Measurements from ENCODE around the gene ASCL5. TPM values are rescaled to one million over a fixed set of nuclear protein-coding genes. Genes with fewer than 3 reads are reported as not detected.

Gene ASCL5
- polyA plus RNA-seq, 3 donors: not detected

GRCh38 chr1:201125800-201126199, 1.2 kb downstream of the ASCL5 start:
- DNase-seq: no peak
- Mint-ChIP-seq H3K4me3 (no peak overlapping the region), H3K9me3 (no peaks in the 10 kb centered on the region), H3K27ac (no peak overlapping the region), H3K4me1 (no peaks in the 10 kb centered on the region), H3K27me3 (ENCODE audit: low read depth in 3 of 3) (peaks cover 3 to 8% (median 5%) of the 10 kb centered on the region in 3 donors), H3K36me3 (no peaks in the 10 kb centered on the region)
- Histone ChIP-seq H3K9ac (ENCODE audit: insufficient read depth, low read length, poor library complexity, severe bottlenecking) (no peak overlapping the region), H3K4me1 (ENCODE audit: control insufficient read depth in 1 of 2, insufficient read depth in 2 of 2, low read length in 2 of 2) (no peaks in the 10 kb centered on the region), H4K20me1 (ENCODE audit: insufficient read depth, low read length) (no peaks in the 10 kb centered on the region), H3K9me3 (replicated peaks in 1 of 2; ENCODE audit: control insufficient read depth in 1 of 2, insufficient read depth in 1 of 2, low read length in 2 of 2) (no peaks in the 10 kb centered on the region), H3K4me2 (replicated peaks; ENCODE audit: extremely low read depth, low read length, poor library complexity, severe bottlenecking) (no peak overlapping the region), H3K4me3 (replicated peaks in 1 of 3; ENCODE audit: low read depth in 2 of 3, low read length in 3 of 3) (no peak overlapping the region), H3K27ac (ENCODE audit: low read depth in 1 of 2, low read length in 2 of 2) (no peak overlapping the region), H2AFZ (ENCODE audit: insufficient read depth, low read depth, low read length, poor library complexity, severe bottlenecking) (no peak overlapping the region), H3K27me3 (ENCODE audit: control insufficient read depth in 2 of 2, insufficient read depth in 2 of 2, low read length in 2 of 2) (no peaks in the 10 kb centered on the region), H3K79me2 (ENCODE audit: insufficient read depth, low read length) (no peaks in the 10 kb centered on the region), H3K36me3 (replicated peaks in 1 of 2; ENCODE audit: control insufficient read depth in 1 of 2, insufficient read depth in 2 of 2, low read length in 2 of 2) (no peaks in the 10 kb centered on the region)
- intact Hi-C loops (cut with micrococcal nuclease): no loop called here
- no CpG with 5 or more reads among the region's 7 CpGs for WGBS (ENCODE audit: insufficient coverage)
- no peak for TF ChIP-seq CTCF (IDR thresholded peaks at IDR 0.05)

- no peaks in the 10 kb centered on the region for H3K9me3 Mint-ChIP-seq
- H3K4me3 Mint-ChIP-seq: no peak overlapping the region
- intact Hi-C loops (cut with micrococcal nuclease): no loop called here
- peaks cover 3 to 10% (median 5%) of the 10 kb centered on the region in 3 donors for H3K27me3 Mint-ChIP-seq (ENCODE audit: low read depth in 3 of 3)
- no peaks in the 10 kb centered on the region for H3K79me2 ChIP-seq (ENCODE audit: insufficient read depth, low read length)
- H3K27ac Mint-ChIP-seq: no peak overlapping the region
- H3K36me3 Mint-ChIP-seq: no peaks in the 10 kb centered on the region
- no peak overlapping the region for H2AFZ ChIP-seq (ENCODE audit: insufficient read depth, low read depth, low read length, poor library complexity, severe bottlenecking)
- H3K27me3 ChIP-seq (ENCODE audit: control insufficient read depth in 2 of 2, insufficient read depth in 2 of 2, low read length in 2 of 2): no peaks in the 10 kb centered on the region
- no peak overlapping the region for H3K27ac ChIP-seq (ENCODE audit: low read depth in 1 of 2, low read length in 2 of 2)
- no peak for TF ChIP-seq CTCF (IDR thresholded peaks at IDR 0.05)
- H4K20me1 ChIP-seq (ENCODE audit: insufficient read depth, low read length): no peaks in the 10 kb centered on the region
- no peaks in the 10 kb centered on the region for H3K36me3 ChIP-seq (replicated peaks in 1 of 2; ENCODE audit: control insufficient read depth in 1 of 2, insufficient read depth in 2 of 2, low read length in 2 of 2)
- H3K4me2 ChIP-seq (replicated peaks; ENCODE audit: extremely low read depth, low read length, poor library complexity, severe bottlenecking): no peak overlapping the region
- H3K9ac ChIP-seq (ENCODE audit: insufficient read depth, low read length, poor library complexity, severe bottlenecking): no peak overlapping the region
- H3K4me3 ChIP-seq (replicated peaks in 1 of 3; ENCODE audit: low read depth in 2 of 3, low read length in 3 of 3): no peak overlapping the region
- no peaks in the 10 kb centered on the region for H3K9me3 ChIP-seq (replicated peaks in 1 of 2; ENCODE audit: control insufficient read depth in 1 of 2, insufficient read depth in 1 of 2, low read length in 2 of 2)
- no peak for DNase-seq
- 88% methylated on average over 8 of the region's 9 CpGs for WGBS (ENCODE audit: insufficient coverage)
- H3K4me1 ChIP-seq (ENCODE audit: control insufficient read depth in 1 of 2, insufficient read depth in 2 of 2, low read length in 2 of 2): no peaks in the 10 kb centered on the region
- H3K4me1 Mint-ChIP-seq: no peaks in the 10 kb centered on the region
These were observed 2.0 kb downstream of the ASCL5 start for GRCh38 chr1:201125019-201125418.

All from CD14-positive monocyte (primary cell).